ENCODE measurements around the gene CLSTN2. TPM values are rescaled to one million over a fixed set of nuclear protein-coding genes. Genes with fewer than 3 reads are reported as not detected.

CLSTN2 gene
- total and polyA plus RNA-seq, 2 of the 4 experiments (the other 2 are of a cell fraction) = under 0.01 to 0.07 TPM

DNA sequence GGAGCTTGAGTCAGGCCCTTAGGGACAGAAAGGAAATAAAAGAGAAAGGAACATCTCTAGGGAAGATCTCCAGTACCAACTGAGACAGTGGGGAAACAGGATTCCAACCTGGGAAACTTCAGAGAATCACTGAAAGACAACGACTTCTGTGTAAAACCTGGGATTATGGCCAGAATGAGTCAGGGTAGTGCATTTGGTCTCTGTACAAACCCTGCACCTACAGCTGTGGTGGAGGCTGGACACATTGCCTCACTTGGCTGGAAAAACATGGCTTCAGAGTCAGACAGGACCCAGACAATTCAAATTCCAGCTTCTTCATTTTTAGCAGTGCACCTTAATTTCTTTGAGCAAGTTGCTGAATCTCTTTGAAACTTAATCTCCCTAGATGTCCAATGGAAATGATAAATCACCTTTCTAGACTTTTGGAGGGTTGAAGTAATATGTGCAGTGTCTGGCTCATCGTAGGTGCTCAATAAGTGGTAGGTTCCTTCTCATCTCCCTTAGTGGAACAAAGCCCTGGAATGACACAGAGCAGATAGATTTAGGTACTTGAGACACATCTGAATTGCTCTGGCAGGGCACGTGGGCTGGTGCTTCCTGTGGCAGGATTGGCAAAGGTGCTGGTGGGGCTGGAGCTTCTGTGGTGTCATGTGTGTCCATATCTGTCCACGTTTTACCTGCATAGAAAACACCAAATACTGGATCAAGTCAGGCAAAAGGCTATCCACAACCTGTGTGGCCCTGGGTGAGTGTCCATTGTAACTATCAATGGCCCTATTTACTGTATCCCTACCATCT, 6.1 kb upstream of the CLSTN2 start:
- Histone ChIP-seq H3K14ac (replicated peaks; ENCODE audit: low read depth, low read length) (no peak overlapping the region), H4K20me1 (ENCODE audit: insufficient read depth, low read length) (no peaks in the 10 kb centered on the region), H3K23ac (ENCODE audit: low read depth, low read length) (no peak overlapping the region), H3K18ac (ENCODE audit: low read depth, low read length) (no peak overlapping the region), H2BK120ac (ENCODE audit: low read depth, low read length) (no peak overlapping the region), H2AK9ac (replicated peaks; ENCODE audit: low read depth, low read length, poor library complexity) (no peak overlapping the region), H2BK20ac (ENCODE audit: low read depth, low read length) (no peak overlapping the region), H3K4ac (ENCODE audit: low read depth, low read length) (no peak overlapping the region), H3K27me3 (ENCODE audit: control insufficient read depth, insufficient read depth, low read length) (no peaks in the 10 kb centered on the region), H3K56ac (ENCODE audit: extremely low read depth, insufficient read depth, low read length) (no peak overlapping the region), H4K8ac (ENCODE audit: low read depth in 2 of 2, low read length in 2 of 2) (no peak overlapping the region), H3K4me1 (ENCODE audit: control insufficient read depth, insufficient read depth, low read length) (no peaks in the 10 kb centered on the region), H3K79me1 (ENCODE audit: low read depth in 1 of 2, low read length in 2 of 2) (no peaks in the 10 kb centered on the region), H3K4me3 (ENCODE audit: insufficient read depth, low read depth, low read length) (no peak overlapping the region), H4K91ac (ENCODE audit: insufficient read depth, low read depth, low read length) (no peak overlapping the region), H4K5ac (ENCODE audit: low read depth, low read length) (no peak overlapping the region), H2AK5ac (ENCODE audit: low read depth, low read length) (no peak overlapping the region), H2BK15ac (ENCODE audit: low read depth, low read length) (no peak overlapping the region), H3K9me3 (ENCODE audit: control insufficient read depth, insufficient read depth, low read length) (no peaks in the 10 kb centered on the region), H3K36me3 (ENCODE audit: control insufficient read depth, insufficient read depth, low read length) (no peaks in the 10 kb centered on the region), H3K9me1 (ENCODE audit: insufficient read depth, low read length) (no peaks in the 10 kb centered on the region), H3K4me2 (ENCODE audit: low read depth, low read length) (no peak overlapping the region), H3K9ac (ENCODE audit: low read depth, low read length) (no peak overlapping the region), H3K27ac (ENCODE audit: insufficient read depth, low read length) (no peak overlapping the region), H2BK5ac (ENCODE audit: low read depth, low read length, poor library complexity, severe bottlenecking) (no peak overlapping the region), H2AFZ (replicated peaks; ENCODE audit: low read length, poor library complexity) (no peak overlapping the region)
- no peak for ATAC-seq (ENCODE audit: low read depth)
- POLR2A ChIA-PET (ENCODE audit: unreplicated experiment) = no interaction called here
- BruUV-seq (replicated peaks) = no TSS peak
- DNase-seq = no peak
- TF ChIP-seq NFE2L2 (IDR thresholded peaks at IDR 0.05; ENCODE audit: low read depth, low read length) = no peak
- TF ChIP-seq FOS (IDR thresholded peaks at IDR 0.05; ENCODE audit: low read depth, low read length) = no peak
- no peak for TF ChIP-seq RCOR1 (IDR thresholded peaks at IDR 0.05; ENCODE audit: insufficient replicate concordance, low read length)
- TF ChIP-seq RAD21 (IDR thresholded peaks at IDR 0.05; ENCODE audit: low read length) = no peak
- TF ChIP-seq, protein P1, sequence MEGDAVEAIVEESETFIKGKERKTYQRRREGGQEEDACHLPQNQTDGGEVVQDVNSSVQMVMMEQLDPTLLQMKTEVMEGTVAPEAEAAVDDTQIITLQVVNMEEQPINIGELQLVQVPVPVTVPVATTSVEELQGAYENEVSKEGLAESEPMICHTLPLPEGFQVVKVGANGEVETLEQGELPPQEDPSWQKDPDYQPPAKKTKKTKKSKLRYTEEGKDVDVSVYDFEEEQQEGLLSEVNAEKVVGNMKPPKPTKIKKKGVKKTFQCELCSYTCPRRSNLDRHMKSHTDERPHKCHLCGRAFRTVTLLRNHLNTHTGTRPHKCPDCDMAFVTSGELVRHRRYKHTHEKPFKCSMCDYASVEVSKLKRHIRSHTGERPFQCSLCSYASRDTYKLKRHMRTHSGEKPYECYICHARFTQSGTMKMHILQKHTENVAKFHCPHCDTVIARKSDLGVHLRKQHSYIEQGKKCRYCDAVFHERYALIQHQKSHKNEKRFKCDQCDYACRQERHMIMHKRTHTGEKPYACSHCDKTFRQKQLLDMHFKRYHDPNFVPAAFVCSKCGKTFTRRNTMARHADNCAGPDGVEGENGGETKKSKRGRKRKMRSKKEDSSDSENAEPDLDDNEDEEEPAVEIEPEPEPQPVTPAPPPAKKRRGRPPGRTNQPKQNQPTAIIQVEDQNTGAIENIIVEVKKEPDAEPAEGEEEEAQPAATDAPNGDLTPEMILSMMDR (conservative IDR thresholded peaks at IDR 0.05; ENCODE audit: low read depth, low read length) = no peak
- no peak for TF ChIP-seq RFX5 (IDR thresholded peaks at IDR 0.05; ENCODE audit: low read depth, low read length)
- no peak for TF ChIP-seq POLR2A (IDR thresholded peaks at IDR 0.05; ENCODE audit: low read depth, low read length)
- no peak for TF ChIP-seq BHLHE40 (IDR thresholded peaks at IDR 0.05; ENCODE audit: low read depth, low read length)
- WGBS, 2 experiments (ENCODE audit: extremely low coverage in 2 of 2, insufficient read length in 1 of 2) = 33% methylated on average over 1 of the region's 4 CpGs; no CpG with 5 or more reads in 1 of the 2 experiments
- CTCF ChIA-PET = no interaction called here
- intact Hi-C loops (cut with micrococcal nuclease) = no loop called here
- in situ Hi-C loops (cut with MboI; ENCODE audit: low sequenced_read_pairs) = loop anchor here (25.0 kb wide), 1 partner anchor 933 kb away; no protein-coding TSS in a partner anchor
- dilution Hi-C loops (cut with HindIII; ENCODE audit: low sequenced_read_pairs, unreplicated experiment) = no loop called here

Measured in IMR-90 (cell line).